SJCRH30 (cell line): ENCODE results near the gene GRK5. TPM values are rescaled to one million over a fixed set of nuclear protein-coding genes. Genes with fewer than 3 reads are reported as not detected.

Source experiments
- DNase-seq, 2 experiments: peaks; one replicate each; pipeline ENCODE4 v3.0.0-alpha.2; 2015 to 2020
- H3K27ac ChIP-seq: fragments of 250-450 bp; sonication (Bioruptor Pico); 2 replicates; pipeline ENCODE4 v1.5.1; 2020; ENCODE audit warnings: mild to moderate bottlenecking, moderate library complexity
- H3K27me3 ChIP-seq: fragments of 250-450 bp; sonication (Bioruptor Pico); 2 replicates; pipeline ENCODE4 v1.5.1; 2020; ENCODE audit warnings: mild to moderate bottlenecking, moderate library complexity
- H3K36me3 ChIP-seq: fragments of 250-450 bp; sonication (Bioruptor Pico); 2 replicates; pipeline ENCODE4 v1.5.1; 2020; ENCODE audit warnings: mild to moderate bottlenecking, moderate library complexity
- H3K4me1 ChIP-seq: fragments of 250-450 bp; sonication (Bioruptor Pico); 2 replicates; pipeline ENCODE4 v1.5.1; 2020; ENCODE audit warnings: mild to moderate bottlenecking, moderate library complexity
- H3K4me3 ChIP-seq: fragments of 250-450 bp; sonication (Bioruptor Pico); 2 replicates; pipeline ENCODE4 v1.5.1; 2020; ENCODE audit warnings: mild to moderate bottlenecking, moderate library complexity
- H3K9me3 ChIP-seq: fragments of 250-450 bp; sonication (Bioruptor Pico); replicated peaks from 2 replicates; pipeline ENCODE4 v1.5.1; 2020; ENCODE audit warnings: mild to moderate bottlenecking, moderate library complexity
- total RNA-seq: library from RNA; depleted of rRNA; stranded (reverse); fragments of >200 nt; shearing (Covaris generic); gene quantifications from 2 replicates; pipeline ENCODE4 v1.2.3, GENCODE V29; 2014

Gene GRK5
- total RNA-seq, 1 experiment from 2014 or later, result 4.4 TPM

DNA sequence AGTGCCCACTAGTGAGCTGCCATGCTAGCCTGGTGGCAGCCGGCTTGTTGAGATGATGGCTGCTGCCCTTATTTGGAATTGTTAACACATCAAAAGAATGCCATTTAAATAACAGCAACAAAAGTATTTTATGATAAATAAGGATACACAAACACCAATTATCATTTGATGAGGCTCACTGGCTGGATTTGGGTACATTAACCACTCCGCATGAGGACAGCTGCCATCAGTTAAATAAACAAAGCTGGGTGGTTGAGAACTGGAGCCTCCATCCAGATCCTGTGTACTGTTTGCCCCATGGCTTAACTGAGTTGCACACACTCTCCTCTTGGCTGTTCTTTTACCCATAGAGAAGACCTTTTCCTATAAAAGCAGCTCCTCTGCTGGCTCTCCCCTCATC, 231.3 kb downstream of the GRK5 start:
- Histone ChIP-seq H3K27ac (no peak overlapping the region), H3K27me3 (no peaks in the 10 kb centered on the region), H3K4me3 (no peak overlapping the region), H3K9me3 (no peaks in the 10 kb centered on the region; the same call in 1 of the 2 replicates), H3K36me3 (peaks cover 3% of the 10 kb centered on the region; the same call in 1 of the 2 replicates), H3K4me1 (peaks cover 12% of the 10 kb centered on the region; the same call in 1 of the 2 replicates)
- no peak for DNase-seq

DNA sequence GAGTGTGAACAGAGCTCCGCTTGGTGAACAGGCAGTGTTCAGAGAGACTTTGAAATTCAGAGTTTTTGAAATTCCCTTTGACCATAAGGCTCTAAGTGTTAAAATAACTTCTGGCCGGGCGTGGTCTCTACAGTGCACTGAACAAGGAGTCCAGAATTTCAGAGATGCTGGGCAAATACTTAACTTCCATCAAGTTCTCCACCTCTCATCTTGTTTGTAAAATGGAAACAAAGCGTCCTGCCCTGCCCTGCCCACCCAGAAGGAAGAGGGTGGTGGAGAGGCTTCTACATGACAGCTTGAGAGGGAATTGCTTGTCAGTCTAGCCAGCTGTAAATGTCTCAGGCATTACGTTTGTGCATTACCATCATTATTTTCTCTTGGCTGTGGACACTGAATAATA, 232.6 kb downstream of the GRK5 start:
- Histone ChIP-seq H3K27ac (no peak overlapping the region), H3K4me3 (no peak overlapping the region), H3K4me1 (peaks cover 18% of the 10 kb centered on the region), H3K27me3 (no peaks in the 10 kb centered on the region), H3K36me3 (peaks cover 3% of the 10 kb centered on the region; the same call in 1 of the 2 replicates), H3K9me3 (no peaks in the 10 kb centered on the region; the same call in 1 of the 2 replicates)
- no peak for DNase-seq

DNA sequence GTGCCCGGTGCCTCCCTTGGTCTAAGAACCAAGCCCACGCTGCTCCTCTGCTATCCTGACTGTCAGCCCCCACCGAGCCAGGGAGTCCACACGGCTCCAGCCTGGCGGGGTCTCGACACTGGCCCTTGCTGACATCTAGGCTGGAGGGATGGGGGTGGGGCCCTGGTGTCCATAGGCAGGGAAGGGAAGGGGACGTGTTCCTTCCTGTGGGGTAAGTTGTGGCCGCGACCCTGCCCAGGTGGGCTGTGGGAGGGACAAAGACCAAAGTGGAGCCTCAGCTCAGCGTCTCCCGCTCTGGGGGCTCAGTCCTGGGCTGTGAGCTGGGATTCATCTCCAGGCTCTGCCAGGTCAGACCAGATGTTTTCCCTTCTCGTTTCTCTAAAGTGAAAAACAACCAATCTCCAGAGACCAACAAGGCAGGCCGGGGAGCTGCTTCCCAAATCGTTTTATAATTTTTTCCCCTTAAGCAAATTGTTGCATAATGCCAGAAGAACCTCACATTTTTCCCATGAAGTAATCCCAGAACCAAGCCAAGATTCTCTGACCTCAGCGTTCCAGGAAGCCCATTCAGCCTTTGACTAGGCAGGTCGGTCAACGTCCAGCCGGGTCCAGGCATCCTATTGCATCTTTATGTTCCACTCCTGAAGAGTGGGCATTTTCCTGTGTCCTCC, 233.9 kb downstream of the GRK5 start:
- Histone ChIP-seq H3K36me3 (no peaks in the 10 kb centered on the region), H3K9me3 (no peaks in the 10 kb centered on the region), H3K27me3 (no peaks in the 10 kb centered on the region), H3K27ac (no peak overlapping the region), H3K4me1 (peaks cover 21% of the 10 kb centered on the region), H3K4me3 (no peak overlapping the region)
- DNase-seq, result no peak

DNA sequence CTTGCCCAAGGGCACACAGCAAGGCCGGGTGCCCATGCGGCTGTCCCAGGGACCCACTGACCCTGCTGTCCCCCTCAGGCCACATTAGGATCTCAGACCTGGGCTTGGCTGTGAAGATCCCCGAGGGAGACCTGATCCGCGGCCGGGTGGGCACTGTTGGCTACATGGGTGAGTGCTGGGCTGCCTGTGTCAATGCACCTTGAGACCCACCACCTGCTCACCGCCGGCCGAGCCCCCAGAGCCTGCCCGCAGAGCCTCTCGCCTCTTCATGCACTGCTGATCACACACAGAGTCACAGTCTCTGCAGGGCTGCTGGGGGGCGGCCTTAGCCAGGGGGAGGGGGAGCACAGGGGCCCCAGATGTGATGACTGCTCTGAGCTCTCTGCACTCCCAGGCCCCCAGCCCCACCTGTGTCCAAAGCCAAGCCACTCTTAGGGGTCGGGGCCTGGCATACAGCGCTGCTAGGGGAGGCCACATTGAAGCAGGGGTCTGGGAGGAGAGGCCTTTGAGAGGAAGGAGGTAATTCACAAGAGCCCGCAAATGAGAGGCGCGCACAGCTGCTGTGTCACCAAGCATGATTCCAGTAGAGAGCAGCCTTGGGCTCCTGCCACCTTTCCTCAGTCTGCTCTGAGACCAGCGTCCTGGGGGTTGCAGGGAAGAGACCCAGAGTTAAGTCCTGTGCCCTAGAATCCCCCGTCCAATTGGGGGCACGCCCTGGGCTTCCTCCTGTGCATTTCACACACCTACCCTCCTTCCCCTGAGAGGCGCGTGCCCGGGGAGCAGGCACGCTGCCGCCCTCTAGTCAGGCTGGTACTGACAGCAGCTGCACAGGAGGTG, 234.8 kb downstream of the GRK5 start:
- H3K36me3 ChIP-seq, result no peaks in the 10 kb centered on the region
- no peaks in the 10 kb centered on the region for H3K9me3 ChIP-seq
- peak overlapping the region; percentile 19; the same call in 1 of the 2 replicates for H3K4me3 ChIP-seq
- H3K4me1 ChIP-seq, result peaks cover 21% of the 10 kb centered on the region
- no peaks in the 10 kb centered on the region for H3K27me3 ChIP-seq
- peak overlapping the region; percentile 13; the same call in 1 of the 2 replicates for H3K27ac ChIP-seq
- DNase-seq, result peak; percentile 65 to 81

DNA sequence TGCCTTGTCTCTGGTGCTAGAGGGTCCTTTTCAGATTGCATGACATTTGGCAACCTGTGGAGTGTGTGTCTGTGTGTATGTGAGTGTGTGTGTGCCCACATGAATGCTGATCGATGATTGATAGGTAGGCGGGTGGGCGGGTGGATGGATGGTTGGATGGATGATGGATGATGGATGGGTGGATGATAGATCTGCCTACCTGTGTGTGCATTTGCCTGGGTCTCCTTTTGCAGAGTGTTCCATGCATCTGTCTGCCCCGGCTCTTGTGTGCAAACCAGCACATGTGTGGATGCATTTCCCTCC, 235.3 kb downstream of the GRK5 start:
- no peak for DNase-seq
- no peaks in the 10 kb centered on the region for H3K36me3 ChIP-seq
- no peaks in the 10 kb centered on the region for H3K27me3 ChIP-seq
- H3K9me3 ChIP-seq, result no peaks in the 10 kb centered on the region
- H3K27ac ChIP-seq, result no peak overlapping the region
- H3K4me1 ChIP-seq, result peaks cover 21% of the 10 kb centered on the region
- peak overlapping the region; percentile 19; the same call in 1 of the 2 replicates for H3K4me3 ChIP-seq

DNA sequence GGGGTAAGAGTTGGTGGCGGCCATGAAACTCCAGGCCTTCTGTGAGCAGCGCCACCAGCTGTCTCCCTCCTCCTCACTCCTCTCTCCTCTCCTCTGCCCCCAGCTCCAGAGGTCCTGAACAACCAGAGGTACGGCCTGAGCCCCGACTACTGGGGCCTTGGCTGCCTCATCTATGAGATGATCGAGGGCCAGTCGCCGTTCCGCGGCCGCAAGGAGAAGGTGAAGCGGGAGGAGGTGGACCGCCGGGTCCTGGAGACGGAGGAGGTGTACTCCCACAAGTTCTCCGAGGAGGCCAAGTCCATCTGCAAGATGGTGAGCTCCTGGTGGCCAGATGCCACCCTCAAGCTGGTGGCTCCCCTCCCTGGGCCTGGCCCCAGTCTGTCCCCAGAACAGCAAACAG, 236.1 kb downstream of the GRK5 start:
- no peaks in the 10 kb centered on the region for H3K27me3 ChIP-seq
- H3K27ac ChIP-seq, result no peak overlapping the region
- DNase-seq, result no peak
- H3K36me3 ChIP-seq, result no peaks in the 10 kb centered on the region
- no peak overlapping the region for H3K4me3 ChIP-seq
- peaks cover 21% of the 10 kb centered on the region for H3K4me1 ChIP-seq
- no peaks in the 10 kb centered on the region for H3K9me3 ChIP-seq

DNA sequence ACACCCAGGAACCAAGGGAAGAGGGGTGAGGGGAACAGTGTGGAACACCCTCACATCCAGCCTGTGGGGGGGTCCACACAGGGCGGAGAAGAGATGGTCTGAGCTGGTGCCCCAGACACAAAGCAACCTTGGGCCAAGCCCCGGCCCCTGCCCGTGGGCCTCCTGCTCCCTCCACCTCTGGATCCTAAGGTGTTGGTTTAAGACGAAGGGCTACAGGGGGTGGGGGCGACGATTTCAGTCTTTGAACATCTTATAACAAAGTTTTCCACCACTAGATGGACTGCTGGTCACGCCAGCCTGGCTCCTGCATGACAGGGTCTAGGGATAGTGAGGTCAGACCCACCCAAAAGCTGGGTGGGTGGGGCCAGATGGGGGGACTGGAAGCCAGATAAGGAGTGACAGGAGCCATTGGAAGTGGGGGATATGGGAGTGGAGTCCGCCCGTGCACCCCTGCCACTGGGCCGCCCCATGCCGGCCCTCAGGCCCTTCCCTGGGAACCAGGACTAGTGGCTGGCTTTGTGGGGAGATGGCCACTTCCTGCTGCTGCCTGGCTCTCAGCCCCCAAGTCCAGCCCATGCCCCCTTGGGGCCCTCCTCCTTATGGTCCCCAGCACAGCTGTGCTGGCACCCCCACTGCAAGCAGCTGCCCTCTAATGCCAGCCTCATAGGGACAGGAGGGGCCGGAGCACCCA, 236.7 kb downstream of the GRK5 start:
- no peaks in the 10 kb centered on the region for H3K9me3 ChIP-seq
- no peaks in the 10 kb centered on the region for H3K36me3 ChIP-seq
- H3K4me1 ChIP-seq, result peaks cover 21% of the 10 kb centered on the region
- H3K27me3 ChIP-seq, result no peaks in the 10 kb centered on the region
- DNase-seq, result peak in 1 of 2 experiments; percentile 40
- no peak overlapping the region for H3K4me3 ChIP-seq
- no peak overlapping the region for H3K27ac ChIP-seq

DNA sequence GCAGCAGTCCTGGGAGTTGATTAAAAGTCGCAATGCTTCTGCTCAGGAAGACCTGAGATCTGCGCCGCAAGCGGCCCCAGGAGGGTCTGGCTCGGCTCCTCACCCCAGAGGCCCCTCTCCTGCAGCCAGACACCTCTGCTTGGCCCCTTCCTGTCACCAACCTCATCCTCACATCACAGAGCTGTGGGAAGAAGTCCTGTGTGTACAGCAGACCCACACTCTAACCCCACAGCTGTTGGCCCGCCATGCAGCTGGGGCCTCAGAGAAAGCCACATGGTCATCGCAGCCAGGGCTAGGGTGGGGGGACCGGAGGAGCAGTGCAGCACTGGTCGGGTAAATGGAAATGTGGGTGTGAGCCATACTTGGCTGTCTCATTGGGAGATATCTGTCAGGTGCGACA, 237.5 kb downstream of the GRK5 start:
- no peak overlapping the region for H3K4me3 ChIP-seq
- no peaks in the 10 kb centered on the region for H3K27me3 ChIP-seq
- H3K27ac ChIP-seq, result no peak overlapping the region
- H3K9me3 ChIP-seq, result no peaks in the 10 kb centered on the region
- no peaks in the 10 kb centered on the region for H3K36me3 ChIP-seq
- peaks cover 24% of the 10 kb centered on the region for H3K4me1 ChIP-seq
- peak; percentile 26 to 59 for DNase-seq

DNA sequence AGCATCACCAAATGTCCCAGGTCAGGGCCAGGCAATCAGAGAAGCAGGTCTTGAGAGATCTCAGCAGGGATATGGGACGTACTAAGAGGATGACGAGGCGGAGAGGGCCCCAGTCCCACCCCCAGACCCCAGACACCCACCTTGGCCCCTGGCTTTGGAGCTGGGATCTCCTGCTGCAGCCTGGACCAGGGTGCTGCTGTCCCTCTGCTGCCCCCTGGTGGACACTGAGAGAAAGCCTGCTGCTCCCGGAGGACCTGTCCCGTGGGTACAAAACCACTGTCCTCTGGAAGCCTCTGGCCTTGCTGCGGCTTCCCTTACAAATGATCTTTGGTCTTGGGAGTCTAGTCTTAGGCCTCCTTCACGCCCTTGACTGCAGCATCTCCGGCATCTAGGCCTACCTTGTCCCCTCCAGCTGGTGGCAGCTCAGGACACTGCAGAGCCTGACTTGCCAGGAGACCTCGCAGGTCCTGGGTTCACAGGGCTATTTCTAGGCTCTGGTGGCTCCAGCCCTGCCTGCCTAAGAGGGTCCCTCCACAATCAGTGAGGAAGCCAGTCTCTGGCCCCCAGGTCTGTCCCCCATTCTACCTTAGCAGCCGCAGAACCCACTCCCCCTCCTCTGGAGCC, 238.1 kb downstream of the GRK5 start:
- no peaks in the 10 kb centered on the region for H3K36me3 ChIP-seq

DNA sequence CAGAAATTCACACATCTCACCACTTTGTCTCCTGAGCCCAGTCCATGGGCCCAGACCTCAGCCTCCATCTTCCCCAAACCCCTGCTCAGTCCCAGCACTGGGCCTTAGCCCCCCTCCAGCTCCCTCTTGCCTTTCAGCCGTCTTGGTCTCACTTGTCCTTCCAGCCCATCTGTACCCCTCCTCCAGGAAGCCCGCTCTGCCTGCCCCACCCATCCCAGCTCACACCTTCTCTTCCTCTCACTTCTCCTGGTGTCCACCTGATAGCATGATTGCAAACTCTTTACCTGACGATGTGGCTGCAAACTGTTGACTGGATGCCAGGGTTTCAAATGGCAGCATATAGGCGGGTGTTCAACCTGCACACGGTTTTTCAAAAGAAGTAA, 238.6 kb downstream of the GRK5 start:
- Histone ChIP-seq H3K27ac (no peak overlapping the region), H3K9me3 (no peaks in the 10 kb centered on the region), H3K36me3 (no peaks in the 10 kb centered on the region), H3K4me3 (no peak overlapping the region), H3K27me3 (no peaks in the 10 kb centered on the region), H3K4me1 (peaks cover 30% of the 10 kb centered on the region)
- DNase-seq, result no peak

More for the DNA sequence above, 238.1 kb downstream of the GRK5 start:
- Histone ChIP-seq H3K4me1 (peaks cover 29% of the 10 kb centered on the region), H3K27ac (no peak overlapping the region), H3K9me3 (no peaks in the 10 kb centered on the region), H3K27me3 (no peaks in the 10 kb centered on the region), H3K4me3 (no peak overlapping the region)
- peak; percentile 82 to 92 for DNase-seq

DNA sequence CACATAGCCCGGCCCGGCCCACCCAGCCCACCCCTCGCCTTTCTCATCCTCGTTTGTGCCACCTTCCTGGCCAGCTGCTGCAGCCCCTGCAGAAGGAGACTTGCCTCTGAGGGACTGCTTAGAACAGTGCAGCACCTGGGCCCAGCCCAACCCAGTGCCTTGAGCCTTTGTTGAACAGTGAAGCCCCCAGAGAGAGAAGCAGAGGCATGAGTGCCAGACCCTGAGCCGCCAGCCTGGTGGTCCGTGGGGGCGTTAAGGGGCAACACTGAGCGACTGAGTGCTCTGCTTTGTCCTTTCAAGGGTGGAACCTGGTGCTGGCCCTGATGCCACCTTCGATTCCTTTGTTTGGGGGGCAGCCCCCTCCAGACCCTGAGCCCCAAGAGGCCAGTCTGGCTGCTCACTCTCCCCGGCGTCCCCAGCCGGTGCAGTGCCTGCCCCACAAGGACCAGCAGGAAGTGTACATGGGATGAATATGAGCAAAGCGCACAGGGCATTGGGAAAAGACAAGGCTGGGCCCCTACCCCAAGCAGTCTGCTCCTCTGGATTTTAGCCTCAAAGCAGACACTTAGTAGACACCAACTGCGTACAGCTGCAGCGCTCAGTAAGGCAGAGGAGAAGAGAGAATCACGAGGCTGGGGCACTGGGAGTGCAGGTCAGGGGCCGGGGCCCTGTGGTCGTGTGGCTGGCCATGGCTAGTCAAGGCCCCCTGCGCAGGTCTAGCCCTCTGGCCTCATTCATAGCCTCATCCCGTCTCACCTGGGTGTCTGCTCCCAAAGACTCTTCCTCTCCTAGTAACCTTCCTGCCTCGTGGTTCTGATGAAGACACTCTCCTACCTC, 239.3 kb downstream of the GRK5 start:
- Histone ChIP-seq H3K27me3 (no peaks in the 10 kb centered on the region), H3K4me3 (no peak overlapping the region), H3K27ac (no peak overlapping the region), H3K4me1 (peaks cover 29% of the 10 kb centered on the region), H3K36me3 (no peaks in the 10 kb centered on the region), H3K9me3 (no peaks in the 10 kb centered on the region)
- DNase-seq, result no peak

DNA sequence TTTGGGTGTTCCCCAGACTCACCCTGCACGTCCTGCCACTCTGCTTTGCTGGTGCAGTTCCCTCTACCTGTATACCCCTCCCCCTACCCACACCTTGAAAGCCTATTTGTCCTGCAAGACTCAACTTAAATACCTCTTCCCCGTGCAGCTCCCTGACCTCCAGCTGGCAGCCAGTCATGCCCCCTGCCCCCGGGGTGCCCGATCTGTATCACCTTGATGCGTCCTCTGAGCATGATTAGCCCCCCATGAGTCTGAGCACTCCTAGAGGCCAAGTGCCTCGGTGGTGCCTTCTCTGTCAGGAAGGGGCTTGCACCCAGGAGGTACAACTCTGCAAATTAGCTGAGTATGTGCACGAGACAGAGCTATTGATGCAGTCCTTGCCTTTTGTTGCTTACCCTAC, 240.1 kb downstream of the GRK5 start:
- Histone ChIP-seq H3K4me1 (peaks cover 21% of the 10 kb centered on the region), H3K36me3 (no peaks in the 10 kb centered on the region)

DNA sequence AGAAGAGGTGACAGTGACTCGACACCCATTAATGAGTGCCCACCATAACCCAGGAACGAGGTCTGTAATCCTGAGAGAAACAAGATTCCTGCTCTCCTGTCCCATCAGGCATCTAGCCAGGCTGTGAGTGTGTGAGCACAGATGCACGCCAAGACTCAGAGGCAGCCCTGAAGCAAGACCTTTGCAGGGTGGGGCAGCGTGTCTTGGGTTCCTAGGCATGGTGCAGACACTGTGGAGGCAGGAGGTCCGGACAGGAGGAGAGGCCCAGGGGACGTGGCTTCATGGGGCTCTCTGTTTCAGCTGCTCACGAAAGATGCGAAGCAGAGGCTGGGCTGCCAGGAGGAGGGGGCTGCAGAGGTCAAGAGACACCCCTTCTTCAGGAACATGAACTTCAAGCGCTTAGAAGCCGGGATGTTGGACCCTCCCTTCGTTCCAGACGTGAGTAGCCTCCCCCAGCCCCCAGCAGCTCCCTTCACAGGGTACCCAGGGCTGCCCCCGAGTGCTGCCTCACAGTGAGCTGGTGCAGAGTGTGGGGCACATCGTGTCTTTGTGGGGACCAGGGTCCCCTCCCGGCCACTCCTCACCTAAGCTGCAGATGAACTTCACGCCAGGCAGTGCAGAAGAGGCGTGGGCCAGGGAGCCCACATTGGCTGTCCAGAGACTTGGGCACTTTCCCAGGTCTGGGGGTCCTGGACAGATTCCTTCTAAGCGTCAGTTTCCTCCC, 240.6 kb downstream of the GRK5 start:
- peaks cover 18% of the 10 kb centered on the region for H3K4me1 ChIP-seq
- H3K9me3 ChIP-seq, result no peaks in the 10 kb centered on the region
- no peaks in the 10 kb centered on the region for H3K36me3 ChIP-seq

More for the DNA sequence above, 240.1 kb downstream of the GRK5 start:
- Histone ChIP-seq H3K27me3 (no peaks in the 10 kb centered on the region), H3K9me3 (no peaks in the 10 kb centered on the region), H3K4me3 (no peak overlapping the region), H3K27ac (no peak overlapping the region)
- no peak for DNase-seq

More for the DNA sequence above, 240.6 kb downstream of the GRK5 start:
- Histone ChIP-seq H3K27ac (no peak overlapping the region), H3K4me3 (no peak overlapping the region), H3K27me3 (no peaks in the 10 kb centered on the region)
- DNase-seq, result no peak
